OCI-LY3 (cell line): ENCODE measurements around the gene CTRB2.
"Not testable (repeated sequence)": the region's sequence is repeated elsewhere in the genome, so short reads cannot be mapped to it uniquely, and the experiment has no call there.

Experiments
- CTCF ChIP-seq: fragments of 200-600, 300-600 bp; sonication (generic); IDR thresholded peaks from 2 replicates; pipeline ENCODE4 v1.5.1; 2014; ENCODE audit warnings: antibody characterized with exemption, low read length, low read depth
- EZH2phosphoT487 ChIP-seq: fragments of 200-600 bp; shearing (Covaris generic); IDR thresholded peaks from 2 replicates; pipeline ENCODE4 v1.6.1; 2018; ENCODE audit warnings: antibody characterized with exemption, mixed run types, low read depth

DNA sequence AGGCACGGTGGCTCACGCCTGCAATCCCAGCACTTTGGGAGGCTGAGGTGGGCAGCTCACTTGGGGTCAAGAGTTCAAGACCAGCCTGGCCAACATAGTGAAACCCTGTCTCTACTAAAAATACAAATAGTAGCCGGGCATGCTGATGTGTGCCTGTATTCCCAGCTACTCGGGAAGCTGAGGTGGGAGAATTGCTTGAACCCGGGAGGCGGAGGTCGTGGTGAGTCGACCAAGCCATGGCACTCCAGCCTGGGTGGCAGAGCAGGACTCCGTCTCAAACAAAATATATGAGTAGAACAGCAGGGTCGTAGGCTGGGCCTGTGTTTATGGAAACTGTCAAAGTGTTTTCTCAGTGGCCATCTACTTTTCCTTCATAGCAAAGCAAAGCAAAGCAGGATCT, 4.3 kb upstream of the CTRB2 start:
- TF ChIP-seq CTCF, EZH2phosphoT487: not testable (repeated sequence)
